Liver (tissue), 9 donors: Measurements from ENCODE around the gene GABBR2. TPM values are rescaled to one million over a fixed set of nuclear protein-coding genes. Genes with fewer than 3 reads are reported as not detected.
A peak's percentile ranks its signal among the peaks of the same experiment; 100 is the strongest.

Source experiments
- DNase-seq: peaks from one replicate; pipeline ENCODE4 v3.0.0-alpha.2; 2017; ENCODE audit warnings: low spot score
- H3K27ac ChIP-seq, 2 donors: one replicate each; pipeline ENCODE4 v1.7.0; 2013; ENCODE audit warnings: inconsistent platforms in 2 of 2, low read length in 2 of 2, control low read depth in 1 of 2, low read depth in 1 of 2, mild to moderate bottlenecking in 1 of 2
- H3K27me3 ChIP-seq, 4 donors: one replicate each; pipeline versions ENCODE4 v1.6.1 to v1.7.0; 2013; ENCODE audit warnings: low read length in 3 of 4, inconsistent platforms in 1 of 4, mild to moderate bottlenecking in 1 of 4, moderate library complexity in 1 of 4; ENCODE audit not compliant: control insufficient read depth in 4 of 4, insufficient read depth in 4 of 4
- H3K36me3 ChIP-seq, 4 donors: one replicate each; pipeline versions ENCODE4 v1.6.1 to v1.7.0; 2013; ENCODE audit warnings: low read length in 3 of 4, mild to moderate bottlenecking in 3 of 4, low read depth in 1 of 4, moderate library complexity in 1 of 4; ENCODE audit not compliant: control insufficient read depth in 4 of 4, insufficient read depth in 3 of 4
- H3K4me1 ChIP-seq, 4 donors: one replicate each; pipeline versions ENCODE4 v1.6.1 to v1.7.0; 2013; ENCODE audit warnings: low read length in 3 of 4, mild to moderate bottlenecking in 3 of 4, moderate library complexity in 1 of 4; ENCODE audit not compliant: control insufficient read depth in 4 of 4, insufficient read depth in 4 of 4
- H3K4me3 ChIP-seq, 3 donors: one replicate each; pipeline versions ENCODE4 v1.6.1 to v1.7.0; 2013; ENCODE audit warnings: low read length in 3 of 3, control low read depth in 1 of 3, low read depth in 1 of 3, mild to moderate bottlenecking in 1 of 3
- H3K9ac ChIP-seq, 2 donors: one replicate each; pipeline ENCODE4 v1.7.0; 2013; ENCODE audit warnings: low read length in 2 of 2, mild to moderate bottlenecking in 2 of 2, moderate library complexity in 2 of 2, control low read depth in 1 of 2, low read depth in 1 of 2
- H3K9me3 ChIP-seq, 4 donors: one replicate each; pipeline versions ENCODE4 v1.6.1 to v1.7.0; 2013; ENCODE audit warnings: low read length in 3 of 4; ENCODE audit not compliant: control insufficient read depth in 4 of 4
- ATF3 ChIP-seq: IDR thresholded peaks from 2 replicates; pipeline ENCODE4 v1.6.1; 2016; ENCODE audit warnings: antibody characterized with exemption
- EGR1 ChIP-seq, 2 donors: IDR thresholded peaks; 2 replicates each; pipeline ENCODE4 v1.6.1; 2016 to 2018; ENCODE audit warnings: antibody characterized with exemption in 2 of 2, low read depth in 2 of 2
- FOXA1 ChIP-seq: IDR thresholded peaks from 2 replicates; pipeline ENCODE4 v1.6.1; 2016; ENCODE audit warnings: antibody characterized with exemption
- FOXA2 ChIP-seq: IDR thresholded peaks from 2 replicates; pipeline ENCODE4 v1.6.1; 2016; ENCODE audit warnings: antibody characterized with exemption
- GABPA ChIP-seq, 2 donors: IDR thresholded peaks in 1 of 2; conservative IDR thresholded peaks in 1 of 2; 2 replicates each; pipeline ENCODE4 v1.6.1; 2016; ENCODE audit warnings: antibody characterized with exemption in 2 of 2, mild to moderate bottlenecking in 1 of 2, moderate library complexity in 1 of 2
- HNF4A ChIP-seq, 2 donors: conservative IDR thresholded peaks; 2 replicates each; pipeline ENCODE4 v1.6.1; 2016; ENCODE audit warnings: antibody characterized with exemption in 2 of 2, mild to moderate bottlenecking in 2 of 2
- HNF4G ChIP-seq: IDR thresholded peaks from 2 replicates; pipeline ENCODE4 v1.6.1; 2016; ENCODE audit warnings: antibody characterized with exemption
- JUND ChIP-seq, 2 donors: IDR thresholded peaks; 2 replicates each; pipeline ENCODE4 v1.6.1; 2016; ENCODE audit warnings: antibody characterized with exemption in 2 of 2
- RAD21 ChIP-seq, 2 donors: IDR thresholded peaks; 2 replicates each; pipeline ENCODE4 v1.6.1; 2016; ENCODE audit warnings: antibody characterized with exemption in 2 of 2, mild to moderate bottlenecking in 2 of 2
- RXRA ChIP-seq, 2 donors: IDR thresholded peaks; 2 replicates each; pipeline ENCODE4 v1.6.1; 2017 to 2018; ENCODE audit warnings: antibody characterized with exemption in 2 of 2, mild to moderate bottlenecking in 1 of 2
- SP1 ChIP-seq: IDR thresholded peaks from 2 replicates; pipeline ENCODE4 v1.6.1; 2018; ENCODE audit warnings: antibody characterized with exemption, mild to moderate bottlenecking
- TAF1 ChIP-seq: conservative IDR thresholded peaks from 2 replicates; pipeline ENCODE4 v1.6.1; 2016; ENCODE audit warnings: antibody characterized with exemption, mild to moderate bottlenecking
- YY1 ChIP-seq: IDR thresholded peaks from 2 replicates; pipeline ENCODE4 v1.6.1; 2016; ENCODE audit warnings: antibody characterized with exemption, mild to moderate bottlenecking
- WGBS: extraction: QIAGEN DNeasy Blood & Tissue Kit; methylation state at CpG from one replicate; pipeline ENCODE4 v1.1.7; 2013; 5-methylcytosine and 5-hydroxymethylcytosine counted together
- polyA plus RNA-seq, 2 donors: library from polyadenylated mRNA; stranded (reverse) in 1 of 2; unstranded in 1 of 2; fragments of 200-250 nt in 1 of 2; fragments of >200 nt in 1 of 2; fragmentation: Nextera tagmentation in 1 of 2; extraction: Ambion mirVana in 1 of 2; gene quantifications; one replicate each; pipeline versions ENCODE4 v1.2.1 to v1.2.3, GENCODE V29; 2013 to 2015
- total RNA-seq, 2 donors: library from RNA; depleted of rRNA; stranded (reverse); fragments of >200 nt; gene quantifications; one replicate each; pipeline ENCODE4 v1.2.3, GENCODE V29; 2014
- TF ChIP-seq, protein P1 (sequence below): fragments of 150-350 bp; IDR thresholded peaks from 2 replicates; pipeline ENCODE4 v1.5.1; 2017; ENCODE audit warnings: improper control_type of control experiment, low read depth, low read length; ENCODE audit not compliant: missing input control
- TF ChIP-seq, protein P2 (sequence below): IDR thresholded peaks from 2 replicates; pipeline ENCODE4 v1.6.1; 2016; ENCODE audit warnings: antibody characterized with exemption
- TF ChIP-seq, protein P3 (sequence below): IDR thresholded peaks from 2 replicates; pipeline ENCODE4 v1.6.1; 2016; ENCODE audit warnings: antibody characterized with exemption
- donor health status: healthy.
- donor health status: healthy.
- donor health status: healthy.
- donor health status: healthy.
- donor health status: healthy.

Gene GABBR2
- total and polyA plus RNA-seq, 4 donors = 0.03 to 0.23 (median 0.08) TPM; not detected in 1

- no peak for TF ChIP-seq YY1
- TF ChIP-seq HNF4A (conservative IDR thresholded peaks at IDR 0.05) = no peak
- no peak for TF ChIP-seq GABPA (IDR thresholded peaks at IDR 0.05 in 1 of 2, conservative IDR thresholded peaks at IDR 0.05 in 1 of 2)
Measured at GRCh38 chr9:98642661-98643312, 65.9 kb downstream of the GABBR2 start (continued).

DNA sequence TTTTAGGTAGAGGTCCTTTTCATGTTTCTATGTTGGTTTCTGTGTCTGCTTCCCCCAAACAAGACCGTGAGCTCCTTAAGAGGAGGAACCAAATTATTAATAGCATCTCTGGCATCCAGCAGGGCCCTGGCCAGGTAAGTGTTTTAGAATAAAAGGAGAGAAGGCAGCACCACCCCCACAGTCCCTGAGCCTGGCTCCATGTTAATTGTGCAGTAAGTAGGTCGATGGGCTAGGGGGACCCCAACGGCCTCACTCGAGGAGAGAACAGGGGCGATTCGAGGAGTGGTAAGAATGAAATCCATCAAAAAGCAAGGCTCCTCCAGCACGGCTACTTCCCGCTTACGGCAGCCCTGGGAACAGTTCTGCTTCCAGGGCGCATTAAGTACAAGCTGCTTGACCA is 67.0 kb downstream of the GABBR2 start:
- no peaks in the 10 kb centered on the region for H3K27me3 ChIP-seq
- no peak for DNase-seq
- TF ChIP-seq, protein P1, sequence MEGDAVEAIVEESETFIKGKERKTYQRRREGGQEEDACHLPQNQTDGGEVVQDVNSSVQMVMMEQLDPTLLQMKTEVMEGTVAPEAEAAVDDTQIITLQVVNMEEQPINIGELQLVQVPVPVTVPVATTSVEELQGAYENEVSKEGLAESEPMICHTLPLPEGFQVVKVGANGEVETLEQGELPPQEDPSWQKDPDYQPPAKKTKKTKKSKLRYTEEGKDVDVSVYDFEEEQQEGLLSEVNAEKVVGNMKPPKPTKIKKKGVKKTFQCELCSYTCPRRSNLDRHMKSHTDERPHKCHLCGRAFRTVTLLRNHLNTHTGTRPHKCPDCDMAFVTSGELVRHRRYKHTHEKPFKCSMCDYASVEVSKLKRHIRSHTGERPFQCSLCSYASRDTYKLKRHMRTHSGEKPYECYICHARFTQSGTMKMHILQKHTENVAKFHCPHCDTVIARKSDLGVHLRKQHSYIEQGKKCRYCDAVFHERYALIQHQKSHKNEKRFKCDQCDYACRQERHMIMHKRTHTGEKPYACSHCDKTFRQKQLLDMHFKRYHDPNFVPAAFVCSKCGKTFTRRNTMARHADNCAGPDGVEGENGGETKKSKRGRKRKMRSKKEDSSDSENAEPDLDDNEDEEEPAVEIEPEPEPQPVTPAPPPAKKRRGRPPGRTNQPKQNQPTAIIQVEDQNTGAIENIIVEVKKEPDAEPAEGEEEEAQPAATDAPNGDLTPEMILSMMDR = no peak
- no peaks in the 10 kb centered on the region for H3K9me3 ChIP-seq
- no peak overlapping the region for H3K27ac ChIP-seq
- H3K4me1 ChIP-seq = no peaks in the 10 kb centered on the region
- no peak overlapping the region for H3K9ac ChIP-seq
- H3K36me3 ChIP-seq = no peaks in the 10 kb centered on the region
- WGBS = 84% methylated on average over 10 of the region's 10 CpGs
- no peak overlapping the region for H3K4me3 ChIP-seq

GRCh38 chr9:98640394-98640793 is 68.3 kb downstream of the GABBR2 start:
- Histone ChIP-seq H3K9me3 (no peaks in the 10 kb centered on the region), H3K27ac (no peak overlapping the region), H3K27me3 (no peaks in the 10 kb centered on the region), H3K36me3 (no peaks in the 10 kb centered on the region), H3K4me1 (no peaks in the 10 kb centered on the region), H3K9ac (no peak overlapping the region), H3K4me3 (no peak overlapping the region)
- WGBS = 93% methylated on average over 3 of the region's 3 CpGs
- no peak for DNase-seq
- TF ChIP-seq FOXA2 = no peak
- TF ChIP-seq RAD21 (IDR thresholded peaks at IDR 0.05) = peak in 1 of 2 donors; percentile 15

DNA sequence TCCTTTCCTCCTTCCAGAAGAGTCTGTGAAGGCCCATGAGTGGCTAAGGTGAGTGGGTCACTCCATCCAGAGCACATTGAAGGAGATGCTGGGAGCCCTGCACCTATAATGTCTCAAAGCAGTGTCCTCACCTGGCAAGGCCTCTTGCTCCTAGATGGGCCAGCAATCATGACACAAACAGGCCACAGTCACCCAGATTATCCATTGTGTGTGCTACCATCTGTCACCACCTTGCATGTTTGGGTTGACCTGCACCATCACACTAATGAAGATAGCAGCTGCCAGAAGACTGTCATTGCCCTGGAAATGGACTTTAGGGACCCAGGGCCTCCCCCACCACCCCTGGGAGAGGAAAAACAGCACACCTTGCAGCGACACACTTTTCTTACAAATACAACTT is 69.6 kb downstream of the GABBR2 start:
- no peak overlapping the region for H3K9ac ChIP-seq
- H3K27me3 ChIP-seq = no peaks in the 10 kb centered on the region
- WGBS = 95% methylated on average over 1 of the region's 1 CpG
- H3K4me1 ChIP-seq = no peaks in the 10 kb centered on the region
- no peak overlapping the region for H3K4me3 ChIP-seq
- H3K36me3 ChIP-seq = no peaks in the 10 kb centered on the region
- DNase-seq = no peak
- H3K9me3 ChIP-seq = no peaks in the 10 kb centered on the region
- H3K27ac ChIP-seq = no peak overlapping the region
- no peak for TF ChIP-seq YY1
- no peak for TF ChIP-seq TAF1
- no peak for TF ChIP-seq RAD21 (IDR thresholded peaks at IDR 0.05)
- no peak for TF ChIP-seq RXRA (IDR thresholded peaks at IDR 0.05)
- TF ChIP-seq, protein P1 = no peak
- TF ChIP-seq SP1 = no peak
- no peak for TF ChIP-seq FOXA1
- no peak for TF ChIP-seq ATF3
- no peak for TF ChIP-seq FOXA2
- no peak for TF ChIP-seq HNF4G
- TF ChIP-seq GABPA (IDR thresholded peaks at IDR 0.05 in 1 of 2, conservative IDR thresholded peaks at IDR 0.05 in 1 of 2) = no peak
- no peak for TF ChIP-seq JUND (IDR thresholded peaks at IDR 0.05)
- TF ChIP-seq, protein P2, sequence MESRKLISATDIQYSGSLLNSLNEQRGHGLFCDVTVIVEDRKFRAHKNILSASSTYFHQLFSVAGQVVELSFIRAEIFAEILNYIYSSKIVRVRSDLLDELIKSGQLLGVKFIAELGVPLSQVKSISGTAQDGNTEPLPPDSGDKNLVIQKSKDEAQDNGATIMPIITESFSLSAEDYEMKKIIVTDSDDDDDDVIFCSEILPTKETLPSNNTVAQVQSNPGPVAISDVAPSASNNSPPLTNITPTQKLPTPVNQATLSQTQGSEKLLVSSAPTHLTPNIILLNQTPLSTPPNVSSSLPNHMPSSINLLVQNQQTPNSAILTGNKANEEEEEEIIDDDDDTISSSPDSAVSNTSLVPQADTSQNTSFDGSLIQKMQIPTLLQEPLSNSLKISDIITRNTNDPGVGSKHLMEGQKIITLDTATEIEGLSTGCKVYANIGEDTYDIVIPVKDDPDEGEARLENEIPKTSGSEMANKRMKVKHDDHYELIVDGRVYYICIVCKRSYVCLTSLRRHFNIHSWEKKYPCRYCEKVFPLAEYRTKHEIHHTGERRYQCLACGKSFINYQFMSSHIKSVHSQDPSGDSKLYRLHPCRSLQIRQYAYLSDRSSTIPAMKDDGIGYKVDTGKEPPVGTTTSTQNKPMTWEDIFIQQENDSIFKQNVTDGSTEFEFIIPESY = no peak
- TF ChIP-seq, protein P3, sequence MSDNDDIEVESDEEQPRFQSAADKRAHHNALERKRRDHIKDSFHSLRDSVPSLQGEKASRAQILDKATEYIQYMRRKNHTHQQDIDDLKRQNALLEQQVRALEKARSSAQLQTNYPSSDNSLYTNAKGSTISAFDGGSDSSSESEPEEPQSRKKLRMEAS = no peak
- no peak for TF ChIP-seq HNF4A (conservative IDR thresholded peaks at IDR 0.05)
- TF ChIP-seq EGR1 (IDR thresholded peaks at IDR 0.05; ENCODE audit: low read depth in 2 of 2) = no peak
